Suppressor macrophage treated with lipopolysaccharide for 4 hours (primary cell): ENCODE data around the gene PTGER2.

ENCODE experiments used
- DNase-seq: peaks from one replicate; pipeline ENCODE4 v3.0.0-alpha.2; 2020

PTGER2 gene, protein sequence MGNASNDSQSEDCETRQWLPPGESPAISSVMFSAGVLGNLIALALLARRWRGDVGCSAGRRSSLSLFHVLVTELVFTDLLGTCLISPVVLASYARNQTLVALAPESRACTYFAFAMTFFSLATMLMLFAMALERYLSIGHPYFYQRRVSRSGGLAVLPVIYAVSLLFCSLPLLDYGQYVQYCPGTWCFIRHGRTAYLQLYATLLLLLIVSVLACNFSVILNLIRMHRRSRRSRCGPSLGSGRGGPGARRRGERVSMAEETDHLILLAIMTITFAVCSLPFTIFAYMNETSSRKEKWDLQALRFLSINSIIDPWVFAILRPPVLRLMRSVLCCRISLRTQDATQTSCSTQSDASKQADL

DNA sequence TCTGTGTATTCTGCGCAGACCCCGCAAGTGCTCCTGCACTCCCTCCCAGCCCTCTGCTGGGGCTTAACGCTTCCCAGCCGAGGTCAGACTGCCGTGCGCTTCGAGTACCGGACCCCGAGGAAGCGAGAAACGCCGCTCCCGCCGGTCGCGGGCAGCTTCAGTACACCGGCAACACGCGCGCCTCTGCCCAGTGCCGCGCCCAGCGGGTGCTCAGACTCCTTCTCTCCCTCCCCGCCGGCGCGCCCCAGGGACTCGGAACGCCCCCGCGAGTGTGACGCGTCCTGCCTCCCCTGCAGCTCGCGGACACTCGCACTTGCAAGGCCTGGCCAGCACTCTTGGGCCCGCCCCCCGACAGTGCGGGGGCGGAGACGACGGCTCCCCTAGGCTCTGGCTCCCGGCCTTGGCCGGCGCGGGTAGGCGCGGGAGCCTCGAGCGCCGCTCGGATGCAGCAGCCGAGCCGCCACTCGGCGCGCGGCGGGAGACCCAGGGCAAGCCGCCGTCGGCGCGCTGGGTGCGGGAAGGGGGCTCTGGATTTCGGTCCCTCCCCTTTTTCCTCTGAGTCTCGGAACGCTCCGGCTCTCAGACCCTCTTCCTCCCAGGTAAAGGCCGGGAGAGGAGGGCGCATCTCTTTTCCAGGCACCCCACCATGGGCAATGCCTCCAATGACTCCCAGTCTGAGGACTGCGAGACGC lies at the start of gene PTGER2:
PTGER2 (plus strand) TSS at position 410 of the 692 bp plus-strand sequence; CDS start at position 647, 237 bp downstream.
- DNase-seq = peak; percentile 94

DNA sequence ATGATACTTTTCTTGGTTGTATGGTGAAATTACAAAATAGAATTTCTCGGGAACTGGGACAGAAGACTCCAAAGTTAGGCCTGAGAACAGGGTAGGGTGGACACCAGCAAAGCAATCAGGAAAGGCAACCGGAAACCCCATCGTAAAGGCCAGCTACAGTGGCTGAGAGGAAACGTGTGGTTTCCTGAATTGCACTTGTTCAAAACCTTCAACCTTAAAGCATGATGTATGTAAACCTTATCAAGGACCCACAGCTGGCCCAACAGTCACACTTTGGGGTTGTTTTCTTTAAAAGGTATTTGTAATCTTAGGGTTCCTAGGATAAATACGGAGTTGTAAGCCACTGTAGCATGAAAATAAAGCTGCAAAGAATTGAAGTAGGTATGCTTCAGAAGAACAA lies 48.9 kb upstream of the PTGER2 start:
- no peak for DNase-seq

DNA sequence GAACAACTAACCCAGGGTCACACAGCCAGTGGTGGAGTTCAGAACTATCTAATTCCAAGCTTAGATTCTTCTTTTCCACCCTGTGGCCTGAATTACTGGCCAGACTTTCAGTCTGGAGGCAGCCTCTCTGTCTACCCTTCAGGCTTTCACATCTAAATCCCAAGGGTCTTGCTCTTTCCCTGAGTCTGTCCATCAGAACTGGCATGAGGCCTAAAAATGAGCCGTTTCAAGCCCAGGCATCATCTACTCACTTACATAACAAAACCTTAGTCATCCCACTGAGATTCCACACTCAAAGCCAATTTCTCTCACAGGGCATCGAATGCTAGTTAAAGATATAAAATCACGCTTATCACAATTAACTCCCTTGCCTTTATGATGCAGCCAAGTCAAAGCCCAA lies 47.9 kb upstream of the PTGER2 start:
- no peak for DNase-seq

DNA sequence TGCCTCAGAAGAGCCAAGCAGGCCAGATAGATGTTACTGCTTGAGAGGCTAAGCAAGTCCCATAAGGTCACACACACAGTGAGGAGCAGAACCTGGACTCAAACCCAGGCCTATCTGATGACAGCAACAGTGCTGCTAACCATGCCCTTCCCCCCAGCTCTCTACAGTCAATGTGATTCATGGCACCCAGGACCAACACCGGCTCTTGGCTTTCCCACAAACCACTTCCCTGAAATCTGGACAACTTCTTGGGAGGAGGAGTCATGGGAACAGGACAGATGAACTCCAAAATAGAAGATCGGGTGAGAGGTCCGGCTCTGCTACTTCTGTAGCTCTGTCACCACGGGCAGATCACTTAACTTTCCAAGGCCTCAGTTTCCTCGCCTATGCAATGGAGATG lies 47.3 kb upstream of the PTGER2 start:
- DNase-seq = no peak

DNA sequence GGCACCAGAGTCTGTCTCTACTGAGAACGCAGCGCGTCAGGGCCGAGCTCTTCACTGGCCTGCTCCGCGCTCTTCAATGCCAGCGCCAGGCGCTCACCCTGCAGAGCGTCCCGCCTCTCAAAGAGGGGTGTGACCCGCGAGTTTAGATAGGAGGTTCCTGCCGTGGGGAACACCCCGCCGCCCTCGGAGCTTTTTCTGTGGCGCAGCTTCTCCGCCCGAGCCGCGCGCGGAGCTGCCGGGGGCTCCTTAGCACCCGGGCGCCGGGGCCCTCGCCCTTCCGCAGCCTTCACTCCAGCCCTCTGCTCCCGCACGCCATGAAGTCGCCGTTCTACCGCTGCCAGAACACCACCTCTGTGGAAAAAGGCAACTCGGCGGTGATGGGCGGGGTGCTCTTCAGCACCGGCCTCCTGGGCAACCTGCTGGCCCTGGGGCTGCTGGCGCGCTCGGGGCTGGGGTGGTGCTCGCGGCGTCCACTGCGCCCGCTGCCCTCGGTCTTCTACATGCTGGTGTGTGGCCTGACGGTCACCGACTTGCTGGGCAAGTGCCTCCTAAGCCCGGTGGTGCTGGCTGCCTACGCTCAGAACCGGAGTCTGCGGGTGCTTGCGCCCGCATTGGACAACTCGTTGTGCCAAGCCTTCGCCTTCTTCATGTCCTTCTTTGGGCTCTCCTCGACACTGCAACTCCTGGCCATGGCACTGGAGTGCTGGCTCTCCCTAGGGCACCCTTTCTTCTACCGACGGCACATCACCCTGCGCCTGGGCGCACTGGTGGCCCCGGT lies 46.4 kb upstream of the PTGER2 start, which contains the start of gene PTGDR:
PTGDR (plus strand) TSS at position 198 of the 778 bp plus-strand sequence; CDS start at position 315, 117 bp downstream.
- DNase-seq = no peak

DNA sequence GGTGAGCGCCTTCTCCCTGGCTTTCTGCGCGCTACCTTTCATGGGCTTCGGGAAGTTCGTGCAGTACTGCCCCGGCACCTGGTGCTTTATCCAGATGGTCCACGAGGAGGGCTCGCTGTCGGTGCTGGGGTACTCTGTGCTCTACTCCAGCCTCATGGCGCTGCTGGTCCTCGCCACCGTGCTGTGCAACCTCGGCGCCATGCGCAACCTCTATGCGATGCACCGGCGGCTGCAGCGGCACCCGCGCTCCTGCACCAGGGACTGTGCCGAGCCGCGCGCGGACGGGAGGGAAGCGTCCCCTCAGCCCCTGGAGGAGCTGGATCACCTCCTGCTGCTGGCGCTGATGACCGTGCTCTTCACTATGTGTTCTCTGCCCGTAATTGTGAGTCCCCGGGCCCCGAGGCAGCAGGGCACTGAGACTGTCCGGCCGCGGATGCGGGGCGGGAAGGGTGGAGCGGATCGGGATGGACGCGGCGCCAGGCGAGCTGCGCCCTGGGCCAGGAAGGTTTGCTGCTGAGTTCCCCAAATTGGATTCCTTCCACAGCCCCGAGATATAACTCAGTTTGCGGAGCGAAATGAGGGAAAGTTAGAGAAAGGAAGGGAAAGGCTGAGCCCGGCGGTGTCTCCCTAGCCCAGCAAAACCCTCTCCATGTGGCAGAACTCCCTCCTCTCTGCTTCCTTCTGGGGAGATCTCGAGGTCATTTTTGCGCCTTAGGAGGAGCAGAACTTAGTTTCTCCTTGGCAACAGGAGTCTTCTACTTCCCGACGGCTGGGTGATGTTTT lies 45.6 kb upstream of the PTGER2 start:
- no peak for DNase-seq

DNA sequence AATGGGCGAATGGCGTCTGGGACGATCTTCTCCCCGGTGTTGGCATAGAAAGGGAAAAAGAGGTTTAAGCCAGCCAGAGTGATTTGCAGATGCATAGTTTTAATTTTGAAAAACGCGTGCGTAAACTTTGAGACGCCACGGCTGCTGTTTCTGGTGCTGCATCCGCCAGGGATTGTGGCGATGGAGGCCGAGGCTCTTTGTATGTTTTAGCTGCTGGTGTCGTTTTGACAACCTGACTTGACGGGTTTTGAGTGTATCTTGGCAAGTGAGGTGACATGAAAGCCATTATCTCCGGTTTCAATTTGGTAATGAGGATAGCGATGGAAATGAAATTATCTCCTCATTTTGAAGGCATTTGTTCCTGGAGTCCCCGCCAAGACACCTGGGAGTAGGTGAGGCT lies 45.0 kb upstream of the PTGER2 start:
- DNase-seq = no peak

DNA sequence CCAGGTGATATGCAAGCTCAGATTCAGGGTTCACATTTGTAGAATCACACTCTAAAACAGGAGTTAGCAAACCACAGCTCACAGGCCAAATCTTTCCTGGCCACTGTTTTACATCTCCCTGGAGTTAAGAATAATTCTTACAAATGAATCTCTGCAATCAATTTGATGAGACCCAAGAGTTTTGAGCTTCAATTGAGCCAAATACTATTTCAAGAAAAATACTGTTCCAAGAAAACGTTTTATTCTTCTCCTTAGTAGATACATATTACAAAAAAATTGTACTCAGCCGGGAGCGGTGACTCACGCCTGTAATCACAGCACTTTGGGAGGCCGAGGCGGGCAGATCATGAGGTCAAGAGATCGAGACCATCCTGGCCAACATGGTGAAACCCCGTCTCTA lies 44.1 kb upstream of the PTGER2 start:
- no peak for DNase-seq

DNA sequence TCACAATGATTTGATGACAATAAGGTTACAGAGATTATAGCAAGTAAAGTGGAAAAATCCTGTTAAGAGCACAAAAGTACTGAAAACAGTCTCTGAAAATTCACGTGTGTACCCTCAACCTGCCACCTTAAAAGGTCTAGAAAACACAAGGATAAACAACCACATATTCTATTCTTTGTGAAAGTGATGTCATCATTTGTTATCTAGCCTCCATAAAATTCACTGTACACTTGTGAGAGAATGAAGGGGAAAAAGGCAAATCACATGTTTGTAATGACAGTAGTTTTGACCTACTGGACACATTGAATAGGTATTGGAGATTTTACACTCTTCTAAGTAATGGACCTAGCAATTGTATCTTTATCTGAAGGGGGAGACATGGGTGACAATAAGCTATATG lies 42.6 kb upstream of the PTGER2 start:
- no peak for DNase-seq

DNA sequence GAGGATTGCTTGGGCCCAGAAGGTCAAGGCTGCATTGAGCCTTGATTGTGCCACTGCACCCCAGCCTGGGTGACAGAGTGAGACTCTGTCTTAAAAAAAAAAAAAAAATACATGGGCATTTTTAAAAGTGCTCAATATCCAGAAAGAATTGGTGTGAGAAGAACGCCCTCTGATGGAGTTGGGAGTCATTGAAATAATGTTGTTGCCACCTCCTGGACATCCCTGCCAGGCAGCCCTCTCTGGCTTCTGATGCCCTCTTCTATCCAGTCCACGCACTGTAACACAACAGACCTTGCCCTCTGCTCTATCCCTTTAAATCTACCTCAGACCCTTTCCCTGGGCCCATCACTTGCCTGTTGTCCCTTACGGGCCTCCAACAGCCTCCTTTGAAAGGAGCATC lies 41.7 kb upstream of the PTGER2 start:
- DNase-seq = peak; percentile 35

DNA sequence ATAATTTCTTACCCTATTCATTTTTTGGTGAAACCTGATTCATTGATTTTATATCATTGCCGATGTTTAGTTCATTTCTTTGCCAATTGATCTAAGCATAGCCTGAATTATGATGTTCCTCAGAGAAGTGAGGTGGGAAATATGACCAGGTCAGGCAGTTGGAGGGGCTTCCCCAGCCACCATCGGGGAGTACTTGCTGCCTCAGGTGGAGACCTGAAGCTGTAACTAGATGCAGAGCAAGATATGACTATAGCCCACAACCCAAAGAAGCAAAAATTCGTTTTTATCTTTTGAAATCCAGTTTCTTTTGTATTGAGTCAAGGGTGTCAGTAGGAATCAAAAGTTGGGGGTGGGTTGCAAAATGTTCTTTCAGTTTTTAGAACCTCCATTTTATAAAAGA lies 38.7 kb upstream of the PTGER2 start:
- DNase-seq = no peak

DNA sequence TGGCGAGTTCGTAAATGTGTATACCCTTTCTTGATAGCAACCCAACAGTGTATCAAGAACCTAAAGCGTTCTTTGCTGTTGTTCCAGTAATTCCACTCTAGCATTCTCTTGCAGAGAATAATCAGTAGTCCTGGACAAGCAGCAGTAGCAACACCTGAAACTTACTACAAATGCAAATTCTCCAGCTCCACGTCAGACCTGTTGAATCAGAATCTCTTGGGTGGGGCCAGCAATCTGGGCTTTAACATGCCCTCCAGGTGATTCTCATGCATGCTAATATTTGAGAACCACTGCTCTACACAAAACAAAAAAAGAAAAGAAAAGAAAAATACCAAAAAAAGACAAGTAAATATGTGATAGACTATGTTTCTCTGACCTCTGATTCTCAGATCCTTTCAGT lies 36.6 kb upstream of the PTGER2 start:
- no peak for DNase-seq

DNA sequence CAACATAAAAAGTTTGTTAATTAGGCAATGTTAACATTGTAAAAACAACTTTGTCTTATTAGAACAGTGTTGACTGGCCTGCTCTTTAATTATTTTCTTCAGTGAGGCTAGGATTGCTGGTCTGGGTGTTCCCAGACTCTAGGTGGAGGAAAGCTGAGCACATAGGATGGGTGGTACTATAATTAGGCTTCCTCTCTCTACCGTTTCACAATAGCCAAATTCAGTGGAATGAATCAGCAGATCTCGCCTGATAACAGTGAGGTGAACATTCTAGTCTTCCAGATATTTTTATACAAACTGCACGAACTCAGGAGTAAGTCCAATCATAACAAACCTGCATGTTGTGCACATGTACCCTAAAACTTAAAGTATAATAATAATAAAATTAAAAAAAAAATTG lies 34.7 kb upstream of the PTGER2 start:
- DNase-seq = no peak

DNA sequence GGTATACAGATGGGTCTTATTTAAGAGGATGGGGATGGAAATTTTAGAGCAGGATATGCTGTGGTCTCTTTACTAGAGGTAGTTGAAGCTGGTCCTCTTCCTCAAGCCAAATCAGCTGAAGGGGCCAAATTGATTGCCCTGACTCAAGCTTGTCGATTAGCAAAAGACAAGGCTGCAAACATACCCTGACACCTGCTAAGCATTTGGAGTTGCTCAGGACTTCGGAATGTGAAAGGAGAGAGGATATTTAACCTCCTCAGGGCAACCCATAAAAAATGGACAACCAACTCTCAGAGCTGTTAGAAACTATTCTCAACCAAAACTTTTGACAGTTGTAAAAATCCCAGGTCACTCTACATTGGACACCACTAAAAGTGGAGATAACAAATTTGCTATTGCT lies 31.0 kb upstream of the PTGER2 start:
- no peak for DNase-seq

DNA sequence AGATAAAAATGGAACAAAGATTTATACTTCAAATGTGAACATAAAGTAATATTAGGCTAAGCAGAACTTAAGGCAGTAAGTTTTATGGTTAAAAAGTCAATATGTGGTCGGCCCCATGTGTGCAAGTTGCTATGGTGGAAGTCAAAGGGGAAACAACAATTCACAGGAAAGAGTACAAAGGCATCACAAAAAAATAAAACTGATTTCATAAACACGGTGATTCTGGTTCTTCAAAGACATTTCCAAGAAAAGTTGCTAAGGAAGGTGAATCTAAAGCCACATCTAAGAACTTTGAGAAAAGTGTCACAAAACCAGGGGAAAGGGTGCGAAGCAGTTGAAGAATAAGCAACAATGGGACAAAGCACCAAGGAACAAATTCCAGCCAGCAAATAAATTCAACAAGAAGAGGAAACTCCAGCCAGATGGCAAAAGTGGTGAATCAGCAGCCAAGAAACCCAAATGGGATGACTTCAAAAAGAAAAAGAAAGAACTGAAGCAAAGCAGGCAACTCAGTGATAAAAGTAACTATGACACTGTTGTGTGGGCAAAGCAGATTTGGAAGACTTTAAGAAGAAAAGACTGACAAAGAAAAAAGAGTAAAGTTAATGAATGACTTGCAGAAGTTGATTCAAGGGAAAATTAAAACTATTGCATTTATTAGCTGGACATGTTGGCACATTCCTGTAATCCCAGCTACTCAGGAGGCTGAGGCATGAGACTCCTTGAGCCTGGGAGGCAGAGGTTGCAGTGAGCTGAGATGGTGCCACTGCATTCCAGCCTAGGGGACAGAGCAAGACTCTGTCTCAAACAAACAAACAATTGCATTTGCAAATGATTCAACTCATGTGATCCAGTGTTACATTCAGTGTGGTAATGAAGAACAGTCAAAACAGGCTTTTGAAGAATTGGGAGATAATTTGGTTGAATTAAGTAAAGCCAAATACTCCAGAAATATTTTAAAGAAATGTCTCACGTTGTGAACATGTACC lies 27.2 kb upstream of the PTGER2 start:
- no peak for DNase-seq

DNA sequence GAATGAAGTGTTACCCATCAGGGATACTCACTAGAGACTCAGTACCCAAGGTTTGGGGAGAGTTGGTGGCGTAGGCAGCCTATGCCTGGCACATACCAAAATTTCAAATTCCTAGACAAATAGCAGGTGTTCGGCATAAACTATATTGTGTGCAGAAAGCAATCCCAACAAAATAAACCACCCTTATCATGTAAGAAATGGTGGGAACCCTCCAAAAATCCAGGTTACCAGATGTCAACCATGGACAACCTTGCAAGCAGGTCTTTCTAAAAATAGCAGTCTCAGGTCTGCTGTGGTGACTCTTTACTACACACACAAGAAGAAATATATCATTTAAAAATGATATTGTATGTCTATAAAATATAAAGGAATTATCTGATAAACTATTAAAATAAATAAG lies 17.7 kb upstream of the PTGER2 start:
- no peak for DNase-seq

DNA sequence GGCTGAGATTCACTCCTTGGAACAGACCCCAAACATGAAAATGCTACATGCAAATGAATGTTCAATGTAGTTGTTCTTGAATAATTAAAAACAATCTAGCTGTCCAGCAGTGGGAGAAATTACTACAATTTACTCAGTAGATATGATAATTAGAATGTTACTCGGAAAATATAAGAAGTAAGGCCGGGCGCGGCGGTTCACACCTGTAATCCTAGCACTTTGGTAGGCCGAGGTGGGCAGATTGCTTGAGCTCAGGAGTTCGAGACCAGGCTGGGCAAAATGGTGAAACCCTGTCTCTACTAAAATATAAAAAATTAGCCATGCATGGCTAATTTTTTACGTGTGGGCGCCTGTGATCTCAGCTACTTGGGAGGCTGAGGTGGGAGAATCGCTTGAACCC lies 15.3 kb upstream of the PTGER2 start:
- no peak for DNase-seq

DNA sequence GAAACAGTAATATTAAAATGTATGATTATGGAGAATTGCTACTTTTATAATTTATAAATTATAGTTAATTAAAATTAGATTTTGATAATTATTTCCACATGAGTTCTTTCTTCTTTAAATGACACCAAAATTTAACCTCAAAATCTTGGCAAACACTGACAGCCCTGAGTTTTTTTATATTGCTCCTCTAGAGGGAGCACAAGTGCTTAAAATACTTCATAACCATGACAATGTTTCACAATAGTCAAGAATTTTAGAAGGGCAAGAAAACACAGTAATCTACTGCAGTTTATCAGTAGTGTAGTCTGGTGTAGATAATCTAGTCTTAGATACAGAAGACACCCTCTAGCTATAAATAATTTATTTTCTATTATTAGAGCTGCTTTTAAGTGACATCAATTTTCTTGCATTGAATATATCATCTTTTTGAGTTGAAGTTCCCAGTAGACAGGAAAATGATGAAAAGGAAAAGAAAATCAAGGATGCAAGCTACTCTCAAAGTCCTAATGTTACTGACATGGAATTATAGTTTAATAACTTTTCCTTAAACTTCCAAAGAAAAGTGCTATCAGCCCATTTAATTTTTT lies 14.3 kb upstream of the PTGER2 start:
- DNase-seq = peak; percentile 79

DNA sequence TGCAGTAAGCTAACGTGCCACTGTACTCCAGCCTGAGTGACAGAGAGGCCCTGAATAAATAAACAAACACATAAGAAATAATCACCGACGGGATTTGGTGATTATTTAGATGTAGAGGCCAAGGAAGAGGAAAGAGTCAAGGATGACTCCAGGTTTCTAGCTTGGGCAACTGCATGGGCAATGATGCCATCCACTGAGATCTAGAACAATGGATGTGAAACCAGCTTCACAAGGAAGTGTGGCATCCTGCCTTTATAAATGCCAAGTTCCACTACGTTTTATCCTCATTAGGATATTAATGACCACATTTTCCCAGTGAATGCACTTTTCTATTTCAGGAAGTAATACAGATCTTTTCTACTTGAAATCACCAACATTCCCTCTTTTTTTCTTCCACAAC lies 10.9 kb upstream of the PTGER2 start:
- peak; percentile 72 for DNase-seq

DNA sequence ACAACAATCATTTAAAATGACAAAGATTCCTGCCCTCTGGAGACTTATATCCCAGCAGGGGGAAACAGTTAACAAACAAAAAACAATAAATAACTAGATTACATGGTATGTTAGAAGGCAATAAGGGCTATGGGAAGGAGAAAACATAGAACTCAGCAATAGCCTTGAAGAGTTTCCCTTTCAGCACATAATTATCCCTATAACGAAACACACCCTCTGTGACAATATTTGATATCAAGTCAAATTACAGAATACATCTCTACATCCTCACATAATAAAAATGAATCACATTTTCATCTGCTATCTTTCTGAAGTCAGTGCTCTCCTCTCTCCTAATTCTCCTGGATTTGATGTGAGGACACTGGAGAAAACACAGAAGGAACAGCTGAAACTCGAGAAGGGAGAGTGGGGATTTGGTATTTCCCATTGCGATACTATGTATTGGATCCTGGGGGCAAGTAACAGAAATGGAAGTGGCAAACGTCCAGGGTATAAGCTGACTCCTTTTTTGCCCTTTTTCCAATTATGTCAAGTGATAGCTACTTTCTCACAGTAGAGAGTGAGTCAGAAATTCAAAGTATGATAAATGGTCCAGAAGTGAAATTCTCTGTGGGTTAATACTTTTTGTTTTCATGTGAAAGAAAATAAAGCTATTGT lies 9.7 kb upstream of the PTGER2 start:
- DNase-seq = no peak

DNA sequence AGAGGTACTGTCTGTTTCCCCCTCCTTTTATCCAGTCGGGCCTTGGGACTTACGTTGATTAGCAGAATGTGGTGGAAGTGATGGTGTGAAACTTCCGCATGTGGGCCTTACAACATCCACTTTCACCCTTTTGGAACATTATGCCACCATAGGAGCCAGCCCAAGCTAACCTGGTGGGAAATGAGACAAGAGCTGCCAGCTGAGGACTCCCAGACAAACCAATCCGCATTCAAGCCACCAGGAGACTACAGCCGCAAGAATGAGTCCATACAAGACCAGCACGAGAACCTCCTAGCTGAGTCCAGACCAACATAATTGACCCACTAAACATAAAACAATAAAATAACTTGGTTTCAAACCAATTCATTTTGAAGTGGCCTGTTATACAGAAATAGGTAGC lies 9.1 kb upstream of the PTGER2 start:
- no peak for DNase-seq
